Type B pancreatic cell (in vitro differentiated cells): ENCODE results near the gene BTRC. TPM values are rescaled to one million over a fixed set of nuclear protein-coding genes. Genes with fewer than 3 reads are reported as not detected.
A peak's percentile ranks its signal among the peaks of the same experiment; 100 is the strongest.

Experiments used
- DNase-seq: peaks from one replicate; pipeline ENCODE4 v3.0.0; 2021; ENCODE audit warnings: mixed read lengths; ENCODE audit not compliant: unreplicated experiment; ENCODE audit errors: extremely low spot score
- H3K27ac Mint-ChIP-seq: 2 replicates; pipeline ENCODE4 v1.8.0; 2021; ENCODE audit warnings: mild to moderate bottlenecking, mixed read lengths
- H3K27me3 Mint-ChIP-seq: 2 replicates; pipeline ENCODE4 v1.8.0; 2021; ENCODE audit warnings: mixed read lengths
- H3K36me3 Mint-ChIP-seq: 2 replicates; pipeline ENCODE4 v1.8.0; 2021; ENCODE audit warnings: mixed read lengths
- H3K4me1 Mint-ChIP-seq: one replicate; pipeline ENCODE4 v1.8.0; 2021; ENCODE audit warnings: mixed read lengths; ENCODE audit not compliant: unreplicated experiment
- H3K4me3 Mint-ChIP-seq: 2 replicates; pipeline ENCODE4 v1.8.0; 2021; ENCODE audit warnings: mild to moderate bottlenecking, mixed read lengths
- H3K9me3 Mint-ChIP-seq: 2 replicates; pipeline ENCODE4 v1.8.0; 2021; ENCODE audit warnings: mixed read lengths
- CTCF ChIP-seq: fragments of 200-600 bp; sonication (generic); conservative IDR thresholded peaks from 2 replicates; pipeline ENCODE4 v1.5.0; 2021; ENCODE audit warnings: antibody characterized with exemption, mild to moderate bottlenecking
- total RNA-seq: library from RNA; stranded (reverse); gene quantifications from 2 replicates; pipeline ENCODE4 v1.2.1, GENCODE V29; 2021; ENCODE audit warnings: low replicate concordance

The BTRC gene
- total RNA-seq, 1 donor from 2014 or later = 35.2 TPM

- TF ChIP-seq CTCF = peak; percentile 75
- peaks cover 22% of the 10 kb centered on the region for H3K4me1 Mint-ChIP-seq
- peak overlapping the region; percentile 49 for H3K27ac Mint-ChIP-seq
- no peaks in the 10 kb centered on the region for H3K36me3 Mint-ChIP-seq
- no peaks in the 10 kb centered on the region for H3K9me3 Mint-ChIP-seq
- H3K4me3 Mint-ChIP-seq = peak overlapping the region; percentile 24
- peaks cover 4% of the 10 kb centered on the region for H3K27me3 Mint-ChIP-seq
- DNase-seq = no peak
Measured at GRCh38 chr10:101441541-101442455, 87.8 kb downstream of the BTRC start.

GRCh38 chr10:101442456-101442800 is 88.5 kb downstream of the BTRC start:
- Mint-ChIP-seq H3K9me3 (no peaks in the 10 kb centered on the region), H3K27me3 (peaks cover 4% of the 10 kb centered on the region), H3K36me3 (no peaks in the 10 kb centered on the region), H3K27ac (peak overlapping the region; percentile 49), H3K4me1 (peaks cover 22% of the 10 kb centered on the region), H3K4me3 (no peak overlapping the region)
- no peak for TF ChIP-seq CTCF
- no peak for DNase-seq

GRCh38 chr10:101444058-101444898 is 90.3 kb downstream of the BTRC start:
- Mint-ChIP-seq H3K36me3 (no peaks in the 10 kb centered on the region), H3K4me1 (peaks cover 22% of the 10 kb centered on the region), H3K27ac (no peak overlapping the region), H3K4me3 (no peak overlapping the region), H3K9me3 (no peaks in the 10 kb centered on the region), H3K27me3 (peaks cover 7% of the 10 kb centered on the region)
- no peak for DNase-seq
- TF ChIP-seq CTCF = peak; percentile 55

GRCh38 chr10:101446071-101446470 is 92.1 kb downstream of the BTRC start:
- no peak for DNase-seq
- Mint-ChIP-seq H3K9me3 (no peaks in the 10 kb centered on the region), H3K27me3 (peaks cover 12% of the 10 kb centered on the region), H3K27ac (no peak overlapping the region), H3K4me3 (no peak overlapping the region), H3K4me1 (peaks cover 27% of the 10 kb centered on the region), H3K36me3 (no peaks in the 10 kb centered on the region)
- TF ChIP-seq CTCF = no peak

GRCh38 chr10:101446947-101447346 is 93.0 kb downstream of the BTRC start:
- no peaks in the 10 kb centered on the region for H3K9me3 Mint-ChIP-seq
- H3K4me1 Mint-ChIP-seq = peaks cover 34% of the 10 kb centered on the region
- no peak for DNase-seq
- no peaks in the 10 kb centered on the region for H3K36me3 Mint-ChIP-seq
- H3K27ac Mint-ChIP-seq = no peak overlapping the region
- TF ChIP-seq CTCF = no peak
- no peak overlapping the region for H3K4me3 Mint-ChIP-seq
- H3K27me3 Mint-ChIP-seq = peaks cover 12% of the 10 kb centered on the region
